Stomach (tissue), 4 donors: Measurements from ENCODE around the gene SMIM8.

ENCODE experiments used
- CTCF ChIP-seq, 7 experiments: fragments of 450-650 bp in 4 of 7; fragments of 200-600 bp in 3 of 7; sonication (generic) in 3 of 7; IDR thresholded peaks; one replicate each; pipeline ENCODE4 v1.5.1; 2016 to 2019; ENCODE audit warnings: antibody characterized with exemption in 7 of 7, control low read depth in 2 of 7, mild to moderate bottlenecking in 1 of 7
- EP300 ChIP-seq: sonication (generic); formaldehyde crosslinking; IDR thresholded peaks from one replicate; pipeline ENCODE4 v1.6.1; 2017; ENCODE audit warnings: antibody characterized with exemption
- POLR2A ChIP-seq, 4 donors: fragments of 450-650 bp; IDR thresholded peaks; one replicate each; pipeline ENCODE4 v1.6.1; 2016; ENCODE audit warnings: antibody characterized with exemption in 4 of 4, control low read depth in 2 of 4, mild to moderate bottlenecking in 1 of 4, moderate library complexity in 1 of 4

GRCh38 chr6:87384449-87384848, 62.1 kb downstream of the SMIM8 start:
- TF ChIP-seq EP300 = no peak
- no peak for TF ChIP-seq POLR2A (IDR thresholded peaks at IDR 0.05)
- TF ChIP-seq CTCF (IDR thresholded peaks at IDR 0.05) = no peak
